Endothelial cell of hepatic sinusoid (primary cell): ENCODE data around the gene PFKFB2.
"Not testable (repeated sequence)": the region's sequence is repeated elsewhere in the genome, so short reads cannot be mapped to it uniquely, and the experiment has no call there.

Experiments
- in situ Hi-C: cut with HindIII; loops from 2 replicates; pipeline ENCODE4 v1.10.0; 2017; ENCODE audit warnings: low sequenced_read_pairs

PFKFB2 gene

GRCh38 chr1:207035877-207036551, 17.1 kb upstream of the PFKFB2 start:
- in situ Hi-C loops, result no loop called here

GRCh38 chr1:207036865-207037264, 16.2 kb upstream of the PFKFB2 start:
- in situ Hi-C loops, result no loop called here

DNA sequence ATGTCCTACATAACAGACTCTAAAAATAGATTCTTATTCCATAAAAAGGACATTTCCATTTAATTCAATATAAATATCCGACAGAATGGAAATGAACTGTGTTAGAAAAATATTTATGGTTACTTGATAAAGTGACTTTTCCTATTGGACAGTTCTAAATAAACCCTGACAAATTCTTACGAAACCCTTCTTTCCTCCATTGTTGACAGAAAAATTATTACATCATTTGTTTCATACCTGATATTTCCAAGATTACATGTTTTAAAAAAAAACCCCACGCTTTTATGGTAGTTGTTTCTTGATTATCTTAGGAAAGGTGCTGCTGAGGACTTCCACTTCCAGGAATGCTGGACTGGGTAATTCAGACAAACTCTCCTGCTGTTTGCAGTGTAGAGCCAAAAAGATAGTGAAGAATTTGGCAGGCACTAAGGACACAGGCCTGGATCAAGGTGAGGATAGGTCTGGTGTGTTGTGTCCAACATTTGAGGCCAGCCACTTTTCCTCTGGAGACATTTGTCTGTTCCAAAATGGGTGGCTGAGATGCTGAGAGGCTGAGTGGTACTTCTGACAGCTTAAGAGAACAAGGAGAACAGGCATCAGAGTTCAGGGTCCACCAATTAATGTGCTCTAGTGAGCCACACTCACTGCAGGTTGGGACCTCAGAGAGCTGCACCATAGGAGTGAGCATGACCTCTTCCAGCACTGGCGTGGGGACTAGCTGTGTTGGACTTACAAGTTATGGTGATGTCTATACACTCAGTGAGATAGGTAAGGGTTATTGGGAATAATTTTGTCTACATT, 13.5 kb upstream of the PFKFB2 start:
- in situ Hi-C loops, result no loop called here

GRCh38 chr1:207040181-207040533, 12.9 kb upstream of the PFKFB2 start:
- in situ Hi-C loops, result no loop called here

- in situ Hi-C loops, result not testable (repeated sequence)
These were observed 11.7 kb upstream of the PFKFB2 start for GRCh38 chr1:207041397-207041796.

DNA sequence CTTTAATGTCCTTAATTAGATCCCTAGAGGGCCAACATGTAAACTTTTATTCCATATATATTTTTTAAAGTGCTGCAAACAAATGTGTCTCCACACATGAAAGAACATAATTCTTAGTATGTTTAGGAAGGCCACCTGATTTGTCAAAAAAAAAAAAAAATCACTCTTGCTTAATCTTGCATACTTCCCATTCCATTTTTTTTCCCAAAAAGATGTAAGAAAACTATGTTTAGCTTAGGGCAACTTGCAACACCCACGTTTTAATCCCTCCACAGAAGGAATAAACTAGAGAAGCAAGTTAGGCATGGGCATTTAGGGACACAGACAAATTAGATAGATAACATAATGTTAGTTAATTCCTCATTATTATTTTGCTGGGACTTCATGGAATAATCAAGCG, 7.6 kb upstream of the PFKFB2 start:
- in situ Hi-C loops, result no loop called here

GRCh38 chr1:207047505-207047904, 5.6 kb upstream of the PFKFB2 start:
- in situ Hi-C loops, result no loop called here

- in situ Hi-C loops, result no loop called here
These were observed 5.0 kb upstream of the PFKFB2 start for GRCh38 chr1:207048041-207048440.

DNA sequence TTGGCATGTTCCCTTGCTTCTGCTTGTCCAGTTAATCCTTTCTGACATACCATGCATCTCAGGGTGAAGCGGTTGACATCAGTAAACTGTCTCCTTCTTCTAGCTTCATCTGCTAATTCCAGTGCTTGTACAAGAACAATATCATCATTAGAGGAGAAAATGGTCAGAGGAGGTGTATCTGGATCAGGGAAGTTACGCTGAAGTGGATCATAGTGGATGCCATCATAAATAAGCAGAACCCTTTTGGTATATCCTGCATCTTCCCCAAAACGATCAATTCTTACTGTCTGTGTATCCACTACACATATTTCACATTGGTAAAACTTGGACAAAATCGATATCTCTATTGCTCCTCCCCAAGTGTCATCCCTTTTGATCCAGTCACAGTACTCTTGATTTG, 4.0 kb upstream of the PFKFB2 start:
- in situ Hi-C loops, result no loop called here

DNA sequence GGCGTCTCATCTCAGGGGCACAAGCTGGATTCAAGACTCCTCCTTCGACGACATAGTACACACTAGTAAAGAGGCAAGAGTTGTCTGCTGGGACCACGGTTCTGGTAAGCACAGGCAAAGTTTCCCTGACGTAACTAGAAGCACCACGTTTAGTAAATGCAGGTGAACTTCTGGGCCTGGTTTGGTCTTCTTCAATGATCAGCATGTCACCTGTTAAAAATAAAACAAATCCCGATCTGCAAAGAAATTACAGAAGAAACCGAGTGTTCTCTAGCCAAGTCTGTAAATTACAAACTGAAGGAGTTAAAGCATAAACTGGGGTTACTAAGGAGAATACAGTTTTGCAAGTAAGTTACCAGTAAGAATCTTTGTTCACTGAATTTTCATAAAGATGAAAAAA, 3.6 kb upstream of the PFKFB2 start:
- in situ Hi-C loops, result no loop called here

DNA sequence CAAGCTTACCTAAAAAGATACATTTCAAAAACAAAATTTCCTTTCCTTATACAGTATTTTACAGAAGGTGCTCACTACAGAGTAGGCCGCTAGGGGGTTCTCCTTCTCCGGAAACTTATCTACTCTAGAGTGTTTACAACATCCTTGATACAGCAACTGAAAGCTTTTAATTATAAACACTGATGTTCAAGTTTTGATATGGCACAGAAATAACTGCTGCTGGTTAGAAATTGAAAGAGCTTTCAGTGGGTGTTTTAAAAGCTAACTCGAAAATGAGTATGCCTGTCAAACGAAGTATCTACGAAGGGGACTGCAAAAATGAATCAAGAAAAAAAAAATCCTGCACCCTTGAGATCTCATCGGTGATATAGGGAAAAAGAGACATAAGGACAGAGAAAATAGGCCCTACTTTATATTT, 3.1 kb upstream of the PFKFB2 start:
- in situ Hi-C loops, result no loop called here

- in situ Hi-C loops, result no loop called here
These were observed 2.4 kb upstream of the PFKFB2 start for GRCh38 chr1:207050480-207051190.

GRCh38 chr1:207051191-207051943, 1.7 kb upstream of the PFKFB2 start, which contains the start of gene YOD1:
YOD1 (minus strand) TSS chr1:207051208; CDS start chr1:207051030, 178 bp downstream.
- in situ Hi-C loops, result no loop called here

DNA sequence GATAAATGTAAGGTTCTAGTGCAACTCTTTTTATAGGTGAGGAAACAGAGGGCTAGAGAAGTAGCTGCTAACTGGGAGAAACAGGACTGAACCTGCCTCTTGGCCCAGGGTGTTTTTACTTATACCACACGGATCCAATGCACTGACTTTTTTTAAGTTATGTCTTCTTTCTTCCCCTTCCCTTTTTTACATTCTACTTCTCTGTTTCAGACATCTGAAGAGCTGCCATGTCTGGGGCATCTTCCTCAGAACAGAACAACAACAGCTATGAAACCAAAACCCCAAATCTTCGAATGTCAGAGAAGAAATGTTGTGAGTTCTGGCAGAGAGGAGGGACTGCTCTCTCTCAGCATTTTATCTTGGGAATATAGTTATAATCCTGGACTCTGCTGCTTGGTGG, 1.4 kb downstream of the PFKFB2 start:
- in situ Hi-C loops, result no loop called here

DNA sequence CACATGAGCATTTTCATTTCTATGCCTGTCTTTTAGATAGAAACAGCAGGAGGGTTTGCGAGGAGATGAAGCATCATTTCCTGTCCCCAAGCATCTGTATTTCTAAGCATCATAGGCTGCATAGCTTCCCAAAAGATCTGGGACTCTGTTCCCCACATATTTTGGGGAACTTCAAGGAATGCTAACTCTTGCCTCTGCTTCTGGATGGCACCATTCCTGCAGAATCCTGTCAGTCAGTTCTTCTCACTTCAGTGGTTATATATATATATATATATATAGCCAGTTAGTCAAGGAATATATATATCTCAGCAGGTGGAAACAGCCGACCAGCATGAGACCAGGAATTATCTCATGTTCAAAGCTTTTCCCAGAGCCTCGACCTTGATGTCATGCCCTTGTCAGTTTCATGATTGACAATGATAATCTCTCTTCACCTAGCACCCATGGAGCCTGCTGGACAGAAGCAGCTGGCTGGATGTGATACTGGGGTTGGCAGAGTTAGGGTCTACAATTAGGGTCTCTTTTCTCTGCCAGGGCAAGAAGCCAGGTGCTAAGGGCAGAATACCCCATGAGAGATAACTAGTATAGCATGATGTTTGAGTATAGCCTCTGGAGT, 2.4 kb downstream of the PFKFB2 start:
- in situ Hi-C loops, result no loop called here

DNA sequence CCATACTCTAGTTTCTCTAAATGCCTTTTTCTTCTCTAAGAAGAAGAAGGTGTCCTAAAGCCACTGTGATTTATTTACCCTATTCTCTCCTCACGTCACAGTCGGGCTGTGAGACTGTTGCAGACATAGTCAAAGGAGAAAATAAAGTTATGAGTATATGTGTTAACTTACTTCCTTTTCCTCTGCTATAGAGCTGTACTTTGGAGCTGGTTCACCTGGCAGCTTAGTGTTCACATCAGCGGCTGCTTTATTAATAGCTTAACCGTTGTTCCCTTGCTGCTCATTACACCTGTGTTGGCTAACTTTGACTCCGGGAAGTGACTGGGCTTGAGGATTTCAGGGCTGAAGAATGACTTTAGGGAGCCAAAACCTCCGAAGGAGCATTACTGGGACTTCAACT, 3.6 kb downstream of the PFKFB2 start:
- in situ Hi-C loops, result no loop called here

DNA sequence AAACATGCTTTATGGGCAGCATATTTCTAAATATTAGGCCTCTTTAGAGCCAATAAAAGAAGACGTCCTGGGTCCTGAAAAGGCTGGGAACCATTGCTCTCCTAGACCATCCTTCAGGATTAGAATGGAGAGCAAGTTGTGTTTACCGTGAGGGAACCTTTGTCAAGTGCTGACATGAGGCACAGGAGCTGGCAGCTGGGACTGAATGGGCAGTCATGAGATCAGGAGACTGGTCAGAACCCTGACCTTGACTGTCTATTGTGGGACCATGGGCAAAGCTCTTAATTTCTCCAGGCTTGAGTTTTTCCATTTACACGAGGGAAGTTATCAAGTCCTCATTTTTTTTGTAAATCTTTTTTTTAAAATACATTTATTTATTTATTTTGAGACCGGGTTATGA, 5.2 kb downstream of the PFKFB2 start:
- in situ Hi-C loops, result no loop called here

DNA sequence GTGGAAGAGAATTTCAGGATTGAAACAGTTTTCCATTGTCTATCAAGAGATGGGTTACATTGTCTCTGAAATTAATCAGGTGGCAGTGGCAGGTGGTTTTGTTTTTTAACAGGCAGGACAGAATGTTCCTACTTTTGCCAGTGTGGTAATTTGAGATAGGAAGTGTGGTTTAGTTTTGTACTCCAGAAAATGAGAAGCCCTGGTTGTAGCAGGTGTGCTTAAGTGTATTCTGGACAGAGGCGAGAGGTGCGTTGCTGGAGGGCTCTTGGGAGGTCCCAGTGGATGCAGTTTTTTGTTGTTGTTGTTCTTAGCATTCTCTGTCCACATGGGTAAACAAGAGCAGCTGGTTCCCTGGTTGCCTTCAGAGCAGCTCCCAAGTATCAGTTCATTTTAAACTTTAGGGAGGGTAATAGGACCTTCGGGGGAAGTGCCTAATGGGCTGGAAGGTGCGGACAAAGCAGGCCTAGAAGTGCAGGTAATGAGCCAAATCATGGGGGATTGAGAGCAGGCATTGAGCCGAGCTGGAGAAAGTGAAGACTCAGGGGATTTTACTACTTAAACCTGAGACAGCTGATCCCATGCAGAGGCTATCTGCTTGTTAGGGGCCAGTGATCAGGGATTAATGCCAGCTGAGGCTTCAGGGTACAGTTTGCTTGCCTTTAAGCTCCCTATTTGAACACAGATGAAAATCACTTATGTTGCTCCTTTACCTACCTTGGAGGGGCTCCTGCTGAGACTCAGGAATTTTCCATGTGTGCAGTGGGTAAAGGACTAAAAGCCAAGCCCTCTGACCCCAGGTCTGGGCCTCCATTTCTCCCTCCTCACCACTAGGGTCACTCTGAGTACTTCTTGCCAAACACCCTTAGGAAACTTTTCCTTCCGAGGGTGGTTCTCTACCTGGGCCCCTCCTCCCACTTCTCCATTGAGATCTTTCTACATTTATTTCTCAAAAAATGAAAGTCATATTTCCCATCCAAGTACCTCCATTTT, 6.1 kb downstream of the PFKFB2 start:
- in situ Hi-C loops, result no loop called here

- in situ Hi-C loops, result no loop called here
These were observed 6.8 kb downstream of the PFKFB2 start for GRCh38 chr1:207059881-207060280.
